Smooth muscle cell (in vitro differentiated cells): ENCODE results near the gene SH3BGRL2. TPM values are rescaled to one million over a fixed set of nuclear protein-coding genes. Genes with fewer than 3 reads are reported as not detected.

Experiments
- DNase-seq: peaks from one replicate; lab custom pipeline; 2025; ENCODE audit not compliant: unreplicated experiment; lab: John Stamatoyannopoulos, UW
- H2AFZ ChIP-seq: fragments of 200-600 bp; sonication (generic); 2 replicates; pipeline ENCODE4 v1.6.0; 2016; ENCODE audit warnings: antibody characterized with exemption, low read depth, mild to moderate bottlenecking
- H3F3A ChIP-seq: fragments of 200-600 bp; sonication (generic); 2 replicates; pipeline ENCODE4 v1.6.0; 2017; ENCODE audit warnings: antibody characterized with exemption, low read depth
- H3K27ac ChIP-seq: fragments of 200-600 bp; sonication (generic); 2 replicates; pipeline ENCODE4 v1.5.1; 2016; ENCODE audit warnings: low read depth, mild to moderate bottlenecking
- H3K27me3 ChIP-seq: fragments of 200-600 bp; sonication (generic); 2 replicates; pipeline ENCODE4 v1.6.1; 2016; ENCODE audit warnings: low read depth, mild to moderate bottlenecking
- H3K36me3 ChIP-seq: fragments of 200-600 bp; sonication (generic); 2 replicates; pipeline ENCODE4 v1.5.1; 2016; ENCODE audit warnings: low read depth
- H3K4me1 ChIP-seq: fragments of 200-600 bp; sonication (generic); 2 replicates; pipeline ENCODE4 v1.5.1; 2016; ENCODE audit warnings: low read depth
- H3K4me2 ChIP-seq: fragments of 200-600 bp; sonication (generic); 2 replicates; pipeline ENCODE4 v1.6.0; 2016; ENCODE audit warnings: mild to moderate bottlenecking
- H3K4me3 ChIP-seq: fragments of 200-600 bp; sonication (generic); 2 replicates; pipeline ENCODE4 v1.5.1; 2016; ENCODE audit warnings: mild to moderate bottlenecking
- H3K79me2 ChIP-seq: fragments of 200-600 bp; sonication (generic); 2 replicates; pipeline ENCODE4 v1.6.0; 2016; ENCODE audit warnings: low read depth, mild to moderate bottlenecking
- H3K9ac ChIP-seq: fragments of 200-600 bp; sonication (generic); 2 replicates; pipeline ENCODE4 v1.6.0; 2016; ENCODE audit warnings: low read depth
- H3K9me3 ChIP-seq: fragments of 200-600 bp; sonication (generic); replicated peaks from 2 replicates; pipeline ENCODE4 v1.5.1; 2016; ENCODE audit warnings: low read depth
- H4K20me1 ChIP-seq: fragments of 200-600 bp; sonication (generic); 2 replicates; pipeline ENCODE4 v1.6.0; 2016; ENCODE audit warnings: low read depth
- CTCF ChIP-seq: fragments of 200-600 bp; sonication (generic); IDR thresholded peaks from 2 replicates; pipeline ENCODE4 v1.5.1; 2017; ENCODE audit warnings: borderline replicate concordance, mild to moderate bottlenecking, antibody characterized with exemption; ENCODE audit not compliant: insufficient read depth, poor library complexity, severe bottlenecking
- WGBS: methylation state at CpG from one replicate; pipeline ENCODE4 v1.1.7; 2016; ENCODE audit warnings: low lambda C conversion rate; 5-methylcytosine and 5-hydroxymethylcytosine counted together
- polyA plus RNA-seq: library from polyadenylated mRNA; unstranded; fragments of >200 nt; fragmentation: Nextera tagmentation; extraction: Ambion mirVana; gene quantifications from 2 replicates; pipeline ENCODE4 v1.2.1, GENCODE V29; 2016
- total RNA-seq: library from RNA; depleted of rRNA; stranded (reverse); fragments of >200 nt; gene quantifications from 2 replicates; pipeline ENCODE4 v1.2.3, GENCODE V29; 2014

SH3BGRL2 gene
- total RNA-seq = 15.1 and 16.6 TPM in 2 replicates
- 4.5 and 4.6 TPM in 2 replicates for polyA plus RNA-seq

DNA sequence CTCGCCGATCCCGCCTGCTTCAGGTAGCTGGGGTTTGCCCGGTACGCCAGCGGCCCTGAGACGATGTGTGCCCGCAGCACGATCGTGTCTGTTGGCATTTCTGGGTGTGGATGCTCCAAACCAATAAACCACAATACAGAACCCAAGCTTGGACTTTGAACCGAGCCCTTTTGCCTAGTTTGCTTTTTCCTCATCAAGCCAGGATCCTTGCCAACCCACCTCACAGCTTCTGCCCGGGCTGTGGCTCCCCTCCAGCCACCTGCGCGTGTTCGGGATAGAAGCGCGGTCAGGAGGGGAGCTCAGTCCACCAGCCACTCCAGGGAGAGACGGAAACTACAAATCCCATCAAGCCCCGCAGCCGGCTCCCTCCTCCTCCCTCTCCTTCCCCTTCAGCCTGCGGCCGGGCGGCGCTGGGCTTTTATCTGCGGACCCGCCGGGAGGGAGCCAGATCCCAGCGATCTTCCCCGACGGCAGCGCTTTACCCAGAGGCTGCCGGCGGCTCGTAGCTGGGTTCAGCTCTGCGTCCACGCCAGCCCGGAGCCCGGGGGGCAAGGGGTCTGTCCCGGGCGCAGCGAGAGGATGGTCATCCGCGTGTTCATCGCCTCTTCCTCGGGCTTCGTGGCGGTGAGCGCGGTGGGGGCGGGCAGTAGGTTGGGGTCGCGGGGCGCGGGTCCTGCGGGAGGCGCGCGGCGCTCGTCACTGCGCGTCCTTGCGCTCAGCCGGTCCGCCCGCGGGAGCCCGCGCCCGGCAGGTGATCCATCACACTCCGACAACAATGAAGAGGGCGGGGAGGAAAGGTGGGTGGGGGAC is at the start of gene SH3BGRL2:
Gene SH3BGRL2 (plus strand): TSS at position 447 of the 810 bp plus-strand sequence. CDS start 133 bp downstream, at position 580.
- 1% methylated on average over 49 of the region's 72 CpGs for WGBS
- H3K9ac ChIP-seq = peak within 1 kb of the TSS; percentile 68
- peak; percentile 11 for DNase-seq

GRCh38 chr6:79584332-79584731 is 46.8 kb upstream of the SH3BGRL2 start:
- H3K79me2 ChIP-seq = no peaks in the 10 kb centered on the region
- no peak for DNase-seq
- no peak overlapping the region for H3K4me3 ChIP-seq
- no peaks in the 10 kb centered on the region for H3K36me3 ChIP-seq
- H4K20me1 ChIP-seq = no peaks in the 10 kb centered on the region
- no peaks in the 10 kb centered on the region for H3F3A ChIP-seq
- H2AFZ ChIP-seq = no peak overlapping the region
- WGBS = 83% methylated on average over 2 of the region's 2 CpGs
- no peak for TF ChIP-seq CTCF
- no peaks in the 10 kb centered on the region for H3K4me1 ChIP-seq
- no peak overlapping the region for H3K9ac ChIP-seq
- H3K9me3 ChIP-seq = no peaks in the 10 kb centered on the region
- H3K27ac ChIP-seq = no peak overlapping the region
- no peaks in the 10 kb centered on the region for H3K27me3 ChIP-seq
- H3K4me2 ChIP-seq = no peak overlapping the region

More for the DNA sequence above, at the start of gene SH3BGRL2:
- TF ChIP-seq CTCF = no peak
- H3F3A ChIP-seq = no peaks in the 10 kb centered on the region
- no peaks in the 10 kb centered on the region for H4K20me1 ChIP-seq
- H3K79me2 ChIP-seq = no peaks in the 10 kb centered on the region
- no peaks in the 10 kb centered on the region for H3K27me3 ChIP-seq
- no peak within 1 kb of the TSS for H3K27ac ChIP-seq
- peak within 1 kb of the TSS; percentile 99 for H2AFZ ChIP-seq
- no peaks in the 10 kb centered on the region for H3K9me3 ChIP-seq
- no peaks in the 10 kb centered on the region for H3K36me3 ChIP-seq
- H3K4me3 ChIP-seq = peak within 1 kb of the TSS; percentile 99
- peak within 1 kb of the TSS; percentile 94 for H3K4me2 ChIP-seq
- peaks cover 15% of the 10 kb centered on the region for H3K4me1 ChIP-seq

DNA sequence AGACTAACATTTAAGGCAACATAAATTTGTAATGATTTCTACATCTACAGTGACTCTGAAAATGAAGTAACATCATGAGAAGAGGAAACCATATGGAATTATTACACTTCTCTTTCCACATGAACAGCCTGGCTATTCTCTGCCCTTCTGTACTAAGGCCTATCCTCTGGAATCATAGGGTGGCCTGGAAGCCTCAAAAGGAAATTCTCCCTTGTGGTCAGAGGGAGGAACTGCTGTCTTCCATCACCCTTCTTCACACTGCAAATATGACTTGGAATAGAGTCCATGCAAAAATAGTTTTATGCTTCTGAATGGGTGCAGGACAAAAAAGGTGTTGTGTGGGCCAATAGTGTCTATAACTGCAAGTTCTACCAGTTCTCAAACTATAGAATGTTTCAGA is 44.6 kb upstream of the SH3BGRL2 start:
- H3K36me3 ChIP-seq = no peaks in the 10 kb centered on the region
- no peak overlapping the region for H3K4me2 ChIP-seq
- H3K27me3 ChIP-seq = no peaks in the 10 kb centered on the region
- H3F3A ChIP-seq = no peaks in the 10 kb centered on the region
- peak; percentile 29 for TF ChIP-seq CTCF
- no peaks in the 10 kb centered on the region for H3K4me1 ChIP-seq
- no peak overlapping the region for H3K9ac ChIP-seq
- no peak for DNase-seq
- H3K27ac ChIP-seq = no peak overlapping the region
- no peaks in the 10 kb centered on the region for H3K79me2 ChIP-seq
- no peak overlapping the region for H3K4me3 ChIP-seq
- H3K9me3 ChIP-seq = no peaks in the 10 kb centered on the region
- H2AFZ ChIP-seq = no peak overlapping the region
- no peaks in the 10 kb centered on the region for H4K20me1 ChIP-seq

- Histone ChIP-seq H3K4me1 (no peaks in the 10 kb centered on the region), H3K4me2 (no peak overlapping the region), H3K79me2 (no peaks in the 10 kb centered on the region), H3K9me3 (no peaks in the 10 kb centered on the region), H2AFZ (no peak overlapping the region), H3K36me3 (no peaks in the 10 kb centered on the region), H3K9ac (no peak overlapping the region), H3K27ac (no peak overlapping the region), H4K20me1 (no peaks in the 10 kb centered on the region), H3K4me3 (no peak overlapping the region), H3F3A (no peaks in the 10 kb centered on the region), H3K27me3 (no peaks in the 10 kb centered on the region)
- WGBS = 88% methylated on average over 7 of the region's 7 CpGs
- DNase-seq = no peak
- no peak for TF ChIP-seq CTCF
Measured at GRCh38 chr6:79589701-79590100, 41.4 kb upstream of the SH3BGRL2 start.
